HT1080 (cell line): ENCODE data around the gene PGS1. TPM values are rescaled to one million over a fixed set of nuclear protein-coding genes. Genes with fewer than 3 reads are reported as not detected.
"Not testable (repeated sequence)": the region's sequence is repeated elsewhere in the genome, so short reads cannot be mapped to it uniquely, and the experiment has no call there.

Experiments
- DNase-seq: peaks from one replicate; pipeline ENCODE4 v3.0.0-alpha.2; 2015; ENCODE audit warnings: low read depth
- polyA plus RNA-seq, 2 experiments: library from polyadenylated mRNA; depleted of rRNA; stranded (reverse); fragments of >200 nt; gene quantifications; 2 replicates each; pipeline ENCODE4 v1.2.3, GENCODE V29; 2015
- total RNA-seq: library from RNA; depleted of rRNA; stranded (reverse); fragments of >200 nt; shearing (Covaris generic); gene quantifications from 2 replicates; pipeline ENCODE4 v1.2.3, GENCODE V29; 2014; rRNA removed

PGS1 gene, protein sequence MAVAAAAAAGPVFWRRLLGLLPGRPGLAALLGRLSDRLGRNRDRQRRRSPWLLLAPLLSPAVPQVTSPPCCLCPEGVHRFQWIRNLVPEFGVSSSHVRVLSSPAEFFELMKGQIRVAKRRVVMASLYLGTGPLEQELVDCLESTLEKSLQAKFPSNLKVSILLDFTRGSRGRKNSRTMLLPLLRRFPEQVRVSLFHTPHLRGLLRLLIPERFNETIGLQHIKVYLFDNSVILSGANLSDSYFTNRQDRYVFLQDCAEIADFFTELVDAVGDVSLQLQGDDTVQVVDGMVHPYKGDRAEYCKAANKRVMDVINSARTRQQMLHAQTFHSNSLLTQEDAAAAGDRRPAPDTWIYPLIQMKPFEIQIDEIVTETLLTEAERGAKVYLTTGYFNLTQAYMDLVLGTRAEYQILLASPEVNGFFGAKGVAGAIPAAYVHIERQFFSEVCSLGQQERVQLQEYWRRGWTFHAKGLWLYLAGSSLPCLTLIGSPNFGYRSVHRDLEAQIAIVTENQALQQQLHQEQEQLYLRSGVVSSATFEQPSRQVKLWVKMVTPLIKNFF
- 27.6 and 38.0 TPM in 2 replicates for total RNA-seq
- 25.5 and 33.9 TPM in 2 replicates for polyA plus RNA-seq (2015; cell fraction: cytosol; rRNA removed)
- 123 and 124 TPM in 2 replicates for polyA plus RNA-seq (2015; cell fraction: nucleus; rRNA removed)

DNA sequence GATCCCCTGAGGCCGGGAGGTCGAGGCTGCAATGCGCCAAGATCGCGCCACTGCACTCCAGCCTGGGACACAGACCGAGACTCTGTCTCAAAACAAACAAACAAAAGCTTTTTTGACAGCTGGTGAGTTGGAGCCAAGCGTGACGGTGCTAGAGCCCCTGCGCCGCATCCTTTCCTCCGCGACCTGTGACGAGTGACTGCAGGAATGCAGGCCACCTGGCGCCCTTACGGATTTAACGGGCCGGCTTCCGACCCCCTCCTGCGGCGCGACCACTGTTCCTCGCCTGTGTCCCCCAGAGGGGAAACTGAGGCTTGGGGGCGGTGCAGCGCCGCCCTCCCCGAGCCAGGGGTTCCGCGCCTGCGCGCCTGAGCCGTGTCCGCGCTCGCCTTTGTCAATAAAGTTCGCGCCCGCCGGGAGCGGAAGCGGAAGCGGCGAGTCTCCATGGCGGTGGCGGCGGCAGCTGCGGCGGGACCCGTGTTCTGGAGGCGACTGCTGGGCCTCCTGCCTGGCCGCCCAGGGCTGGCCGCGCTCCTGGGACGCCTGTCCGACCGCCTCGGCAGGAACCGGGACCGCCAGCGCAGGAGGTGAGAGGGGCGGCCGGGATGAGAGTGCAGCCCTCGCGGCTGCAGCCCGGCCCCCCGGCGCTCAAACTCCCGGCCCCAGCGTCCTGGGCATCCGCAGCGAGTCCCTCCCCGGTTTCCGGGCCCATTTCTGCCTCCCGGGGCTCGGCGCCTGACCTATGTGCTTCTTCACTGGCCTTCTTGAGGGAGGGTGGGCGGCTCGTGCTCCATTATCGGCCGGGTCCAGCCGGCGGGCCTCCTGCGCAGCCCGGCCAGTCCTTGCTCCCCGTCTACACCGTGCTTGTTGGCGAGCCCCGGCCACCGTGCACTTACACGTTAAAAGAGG is at the start of gene PGS1:
Gene PGS1, plus strand, starts transcription at position 425 of the 906 bp plus-strand sequence. Its CDS starts 17 bp downstream, at position 442.
- peak; percentile 56 for DNase-seq

GRCh38 chr17:78329263-78330059 is 49.0 kb upstream of the PGS1 start:
- peak; percentile 97 for DNase-seq

DNA sequence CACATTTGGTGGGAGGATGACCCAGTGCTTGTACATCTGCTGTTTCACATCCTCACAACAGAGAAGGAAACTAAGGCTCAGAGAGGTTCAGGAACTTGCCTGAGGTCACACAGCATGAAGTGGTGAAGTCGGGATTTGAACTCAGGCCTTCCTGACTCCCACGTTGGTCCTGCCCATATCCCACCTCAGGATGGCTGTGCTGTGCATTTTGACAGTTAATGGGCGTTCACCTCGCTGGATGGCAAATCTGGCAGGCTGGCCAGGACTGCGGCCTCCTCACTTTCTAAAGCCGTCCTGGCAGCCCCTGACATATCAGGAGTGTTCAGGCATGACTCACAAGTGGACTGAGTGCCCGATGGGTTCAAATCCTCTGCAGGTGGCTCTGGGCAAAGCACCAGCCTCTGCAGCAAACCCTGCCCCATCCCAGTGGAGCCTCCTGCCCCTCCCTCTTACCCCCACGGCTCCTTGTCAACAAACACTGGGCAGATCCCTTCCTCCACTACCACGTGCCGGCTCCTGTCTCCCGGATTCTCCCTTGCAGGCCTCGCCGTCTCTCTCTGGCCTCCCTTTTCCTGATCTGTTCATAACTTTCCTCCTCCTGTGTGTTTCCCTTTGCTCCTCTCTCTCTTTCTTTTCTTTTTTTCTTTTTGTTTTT is 47.8 kb upstream of the PGS1 start:
- DNase-seq, result peak; percentile 53

DNA sequence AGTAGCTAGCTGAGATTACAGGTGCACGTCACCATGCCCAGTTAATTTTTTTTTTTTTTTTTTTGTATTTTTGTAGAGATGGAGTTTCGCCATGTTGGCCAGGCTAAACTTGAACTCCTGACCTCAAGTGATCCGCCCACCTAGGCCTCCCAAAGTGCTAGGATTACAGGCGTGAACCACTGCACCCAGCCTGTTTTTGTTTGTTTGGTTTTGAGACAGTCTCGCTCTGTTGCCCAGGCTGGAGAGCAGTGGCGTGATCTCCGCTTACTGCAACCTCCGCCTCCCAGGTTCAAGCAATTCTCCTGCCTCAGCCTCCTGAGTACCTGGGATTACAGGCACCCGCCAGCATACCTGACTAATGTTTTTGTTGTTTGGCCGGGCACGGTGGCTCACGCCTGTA is 47.1 kb upstream of the PGS1 start:
- not testable (repeated sequence) for DNase-seq

DNA sequence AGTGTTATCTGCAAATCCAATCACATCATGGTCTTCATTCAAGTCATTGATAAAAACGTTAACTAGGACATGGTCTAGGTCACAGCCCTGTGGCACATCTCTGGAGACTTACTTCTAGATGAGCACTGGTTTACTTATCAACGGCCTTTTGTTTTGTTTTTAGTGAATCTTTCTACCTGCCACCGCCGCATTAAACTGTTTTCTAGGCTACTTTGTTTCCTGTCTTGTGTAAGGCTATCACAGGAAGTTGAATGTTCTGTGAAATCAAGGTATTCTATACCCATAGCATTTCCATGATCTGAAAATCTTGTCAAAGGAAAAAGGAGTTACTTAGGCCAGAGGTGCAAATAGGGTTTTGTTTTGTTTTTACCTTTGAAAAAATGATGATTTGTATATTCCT is 45.5 kb upstream of the PGS1 start:
- DNase-seq, result no peak

DNA sequence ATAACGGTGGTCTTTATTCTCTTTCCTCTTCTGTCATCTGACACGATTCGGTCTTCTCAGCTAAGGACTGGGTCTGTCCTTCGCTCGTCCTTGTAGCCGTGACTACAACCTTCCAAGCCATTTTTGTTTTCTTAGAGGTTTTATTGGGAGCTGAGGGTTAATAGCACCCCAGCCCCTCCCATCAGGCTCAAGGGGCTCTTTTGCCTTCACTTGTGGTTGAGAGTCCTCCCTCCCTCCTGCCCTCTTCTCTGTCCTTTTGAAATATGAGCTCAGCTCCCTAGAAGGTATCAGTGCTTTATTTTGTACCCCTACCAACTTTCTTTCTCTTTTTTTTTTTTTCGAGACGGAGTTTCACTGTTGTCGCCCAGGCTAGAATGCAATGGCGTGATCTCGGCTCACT is 43.2 kb upstream of the PGS1 start:
- DNase-seq, result no peak

- peak; percentile 58 for DNase-seq
Observed at GRCh38 chr17:78337244-78338109, 41.0 kb upstream of the PGS1 start.

- no peak for DNase-seq
Observed at GRCh38 chr17:78338486-78339259, 39.8 kb upstream of the PGS1 start.

DNA sequence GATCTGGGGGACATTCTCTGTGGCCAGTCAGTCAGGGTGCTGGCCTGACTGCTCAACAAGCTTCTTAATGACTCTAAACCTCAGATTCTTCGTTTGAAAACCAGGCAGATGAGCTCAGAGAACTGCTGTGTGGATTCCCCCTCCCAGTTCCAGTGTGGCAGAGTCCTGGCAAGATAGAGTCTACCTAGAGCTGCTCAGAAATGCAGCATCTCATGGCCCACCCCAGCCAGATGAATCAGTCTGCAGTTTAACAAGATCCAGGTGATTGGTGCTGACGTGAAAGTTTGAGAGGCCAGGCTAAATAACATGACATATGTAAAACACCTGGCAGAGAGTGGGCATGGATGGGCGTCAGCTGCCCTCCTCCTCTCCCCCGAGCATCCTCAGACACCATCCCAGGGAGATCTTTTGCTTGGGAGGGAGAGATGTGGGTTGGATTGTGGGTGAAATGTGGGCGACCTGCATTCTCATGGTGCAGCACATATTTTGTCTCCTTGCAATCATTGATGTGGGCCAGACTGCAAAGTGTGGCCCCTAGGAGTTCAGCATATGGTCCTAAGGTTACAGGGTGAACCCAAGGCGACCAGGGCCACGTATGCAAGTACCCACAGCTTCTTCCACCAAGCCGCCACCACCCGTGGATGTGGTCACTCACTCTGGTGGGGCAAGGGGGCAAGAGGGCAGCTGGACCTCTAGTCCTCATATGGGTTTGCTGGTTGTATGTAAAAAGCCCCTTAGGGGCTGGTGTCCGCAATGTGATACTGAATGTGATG is 38.1 kb upstream of the PGS1 start:
- DNase-seq, result no peak

DNA sequence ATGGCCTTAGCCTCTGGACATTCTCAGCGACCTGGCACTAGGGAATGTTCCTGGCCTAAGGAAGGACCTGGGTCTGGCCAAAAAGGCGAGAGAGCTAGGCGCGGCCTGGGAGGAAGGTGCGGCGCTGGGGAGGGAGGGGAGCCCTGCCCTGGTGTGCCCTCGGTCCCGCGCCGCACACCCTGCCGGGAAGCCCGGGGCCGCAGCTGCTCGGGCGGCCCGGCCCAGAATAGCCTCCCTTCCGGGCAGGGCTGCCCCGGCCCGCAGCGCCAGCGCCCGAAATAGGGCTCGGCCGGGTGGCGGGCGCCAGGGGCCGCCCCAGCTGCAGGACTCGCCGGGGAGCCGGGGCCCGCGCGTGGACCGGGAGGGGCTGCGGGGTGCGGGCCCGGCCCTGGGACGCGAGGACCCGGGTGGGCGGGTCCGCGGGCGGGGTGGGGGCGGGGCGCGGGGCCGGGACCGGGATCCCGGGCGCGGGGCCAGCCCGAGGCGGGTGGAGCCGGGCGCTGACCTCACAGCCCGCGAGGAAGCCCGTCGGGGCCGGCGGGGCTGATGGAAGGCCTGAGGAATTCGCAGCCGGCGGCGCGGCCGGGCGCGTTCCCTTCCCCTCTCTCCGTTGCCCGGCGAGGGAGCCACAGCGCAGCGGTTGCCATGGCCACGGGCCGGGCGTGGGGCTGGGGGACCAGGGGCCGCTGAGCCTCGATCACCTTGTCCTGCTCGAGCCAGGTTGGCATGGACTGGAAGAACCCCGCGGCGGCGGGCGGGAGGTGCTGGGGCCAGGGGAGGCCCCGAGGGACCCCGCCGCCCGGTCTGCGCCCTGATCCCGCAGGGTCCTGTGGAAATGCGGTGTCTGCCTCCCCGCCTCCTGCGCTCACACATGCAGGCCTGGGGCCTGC is 36.6 kb upstream of the PGS1 start:
- peak; percentile 59 for DNase-seq

GRCh38 chr17:78342449-78343186 is 35.8 kb upstream of the PGS1 start:
- peak; percentile 87 for DNase-seq

DNA sequence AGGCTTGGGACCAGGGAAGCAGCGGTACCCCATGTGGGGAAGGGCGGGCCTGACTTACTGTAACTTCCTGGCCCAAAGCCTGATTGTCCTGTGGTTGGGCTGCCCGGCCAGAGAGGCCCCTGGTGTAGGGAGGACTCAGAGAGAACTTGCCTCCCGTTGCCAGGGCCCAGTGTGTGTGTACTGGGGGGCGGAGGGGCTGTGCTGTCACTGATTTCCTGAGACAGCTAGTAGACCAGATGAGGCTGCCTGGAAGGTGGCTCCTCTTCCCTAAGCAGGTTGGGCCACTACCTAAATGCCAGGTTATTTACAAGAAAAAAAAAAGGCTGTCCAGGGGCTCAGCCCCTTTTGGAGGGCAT is 35.3 kb upstream of the PGS1 start:
- DNase-seq, result peak; percentile 90

GRCh38 chr17:78343543-78344201 is 34.8 kb upstream of the PGS1 start:
- peak; percentile 66 for DNase-seq

DNA sequence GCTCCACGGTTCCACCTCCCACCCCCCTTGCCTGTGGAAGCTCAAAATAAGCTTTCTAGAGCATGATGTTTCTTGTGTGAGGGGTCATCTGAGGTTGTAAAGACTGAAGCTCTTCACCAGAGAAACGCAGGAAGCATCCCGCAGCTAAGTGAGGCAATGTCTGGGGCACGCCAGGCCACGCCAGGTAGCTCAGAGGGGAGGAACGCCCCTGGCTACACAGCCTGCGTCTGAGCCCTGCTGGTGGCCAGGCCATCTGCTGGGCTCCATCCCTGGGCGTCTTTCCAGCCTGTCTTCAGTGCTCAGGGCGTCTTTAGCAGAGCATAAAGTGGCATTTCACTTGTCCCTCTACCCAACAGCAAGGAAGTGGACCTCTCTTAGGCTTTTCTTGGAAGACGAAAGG is 33.8 kb upstream of the PGS1 start:
- DNase-seq, result no peak

- no peak for DNase-seq
Observed at GRCh38 chr17:78345172-78345571, 33.3 kb upstream of the PGS1 start.
